Breast epithelium (tissue), 3 donors: ENCODE data around the gene TSKS.

Source experiments
- POLR2A ChIP-seq: fragments of 450-650 bp; IDR thresholded peaks from one replicate; pipeline ENCODE4 v1.6.1; 2016; ENCODE audit warnings: antibody characterized with exemption, mild to moderate bottlenecking, moderate library complexity
- TF ChIP-seq, protein P1 (sequence below), 3 donors: fragments of 450-650 bp; IDR thresholded peaks; one replicate each; pipeline ENCODE4 v1.5.1; 2016 to 2017; ENCODE audit warnings: antibody characterized with exemption in 3 of 3, mild to moderate bottlenecking in 3 of 3, moderate library complexity in 3 of 3

GRCh38 chr19:49764341-49764740 is 1.2 kb upstream of the TSKS start:
- no peak for TF ChIP-seq POLR2A
- TF ChIP-seq, protein P1, sequence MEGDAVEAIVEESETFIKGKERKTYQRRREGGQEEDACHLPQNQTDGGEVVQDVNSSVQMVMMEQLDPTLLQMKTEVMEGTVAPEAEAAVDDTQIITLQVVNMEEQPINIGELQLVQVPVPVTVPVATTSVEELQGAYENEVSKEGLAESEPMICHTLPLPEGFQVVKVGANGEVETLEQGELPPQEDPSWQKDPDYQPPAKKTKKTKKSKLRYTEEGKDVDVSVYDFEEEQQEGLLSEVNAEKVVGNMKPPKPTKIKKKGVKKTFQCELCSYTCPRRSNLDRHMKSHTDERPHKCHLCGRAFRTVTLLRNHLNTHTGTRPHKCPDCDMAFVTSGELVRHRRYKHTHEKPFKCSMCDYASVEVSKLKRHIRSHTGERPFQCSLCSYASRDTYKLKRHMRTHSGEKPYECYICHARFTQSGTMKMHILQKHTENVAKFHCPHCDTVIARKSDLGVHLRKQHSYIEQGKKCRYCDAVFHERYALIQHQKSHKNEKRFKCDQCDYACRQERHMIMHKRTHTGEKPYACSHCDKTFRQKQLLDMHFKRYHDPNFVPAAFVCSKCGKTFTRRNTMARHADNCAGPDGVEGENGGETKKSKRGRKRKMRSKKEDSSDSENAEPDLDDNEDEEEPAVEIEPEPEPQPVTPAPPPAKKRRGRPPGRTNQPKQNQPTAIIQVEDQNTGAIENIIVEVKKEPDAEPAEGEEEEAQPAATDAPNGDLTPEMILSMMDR (IDR thresholded peaks at IDR 0.05), result no peak
